Mesenchymal stem cell (in vitro differentiated cells and primary cell): ENCODE measurements around the gene ZNF385A.
A peak's percentile ranks its signal among the peaks of the same experiment; 100 is the strongest.

Experiments used
- DNase-seq: peaks from one replicate; pipeline ENCODE4 v3.0.0-alpha.2; 2013
- H2AFZ ChIP-seq: one replicate; pipeline ENCODE4 v1.6.1; 2013; ENCODE audit warnings: low read depth, mild to moderate bottlenecking, control low read depth, inconsistent platforms, low read length, moderate library complexity
- H2AK5ac ChIP-seq: 2 replicates; pipeline ENCODE4 v1.6.1; 2013; ENCODE audit warnings: low read length, moderate library complexity, mild to moderate bottlenecking, inconsistent platforms; ENCODE audit not compliant: severe bottlenecking
- H2BK120ac ChIP-seq: one replicate; pipeline ENCODE4 v1.6.1; 2013; ENCODE audit warnings: low read depth, mild to moderate bottlenecking, inconsistent platforms, low read length, moderate library complexity
- H2BK12ac ChIP-seq, 2 experiments: one replicate each; pipeline ENCODE4 v1.6.1; 2013; ENCODE audit warnings: inconsistent platforms in 2 of 2, low read length in 2 of 2, mild to moderate bottlenecking in 2 of 2, moderate library complexity in 2 of 2, control low read depth in 1 of 2
- H2BK15ac ChIP-seq: one replicate; pipeline ENCODE4 v1.6.1; 2013; ENCODE audit warnings: mild to moderate bottlenecking, low read depth, inconsistent platforms; ENCODE audit not compliant: poor library complexity, severe bottlenecking
- H2BK5ac ChIP-seq: 2 replicates; pipeline ENCODE4 v1.6.1; 2013; ENCODE audit warnings: low read depth, mild to moderate bottlenecking, low read length, control low read depth, inconsistent platforms; ENCODE audit not compliant: poor library complexity, severe bottlenecking
- H3K14ac ChIP-seq, 2 experiments: one replicate each; pipeline ENCODE4 v1.6.1; 2013; ENCODE audit warnings: inconsistent platforms in 2 of 2, low read length in 2 of 2, control low read depth in 1 of 2, mild to moderate bottlenecking in 1 of 2, moderate library complexity in 1 of 2
- H3K18ac ChIP-seq, 2 experiments: one replicate each; pipeline ENCODE4 v1.6.1; 2013; ENCODE audit warnings: inconsistent platforms in 2 of 2, low read length in 2 of 2, control low read depth in 1 of 2, low read depth in 1 of 2, mild to moderate bottlenecking in 1 of 2
- H3K23ac ChIP-seq, 2 experiments: one replicate each; pipeline ENCODE4 v1.6.1; 2013; ENCODE audit warnings: inconsistent platforms in 2 of 2, low read length in 2 of 2, mild to moderate bottlenecking in 2 of 2, moderate library complexity in 2 of 2, control low read depth in 1 of 2
- H3K27ac ChIP-seq: 2 replicates; pipeline ENCODE4 v1.5.1; 2013; ENCODE audit warnings: mild to moderate bottlenecking, moderate library complexity, low read length, control low read depth, inconsistent platforms; ENCODE audit not compliant: poor library complexity, severe bottlenecking
- H3K27me3 ChIP-seq, 2 experiments: 2 replicates each; pipeline versions ENCODE4 v1.6.1 to v1.7.0; 2013; ENCODE audit warnings: low read length in 2 of 2, mild to moderate bottlenecking in 2 of 2, moderate library complexity in 2 of 2, control low read depth in 1 of 2, inconsistent platforms in 1 of 2; ENCODE audit not compliant: control insufficient read depth in 1 of 2, insufficient read depth in 1 of 2
- H3K36me3 ChIP-seq, 2 experiments: 2 replicates each; pipeline versions ENCODE4 v1.6.1 to v1.7.0; 2013; ENCODE audit warnings: low read length in 2 of 2, control low read depth in 1 of 2, inconsistent platforms in 1 of 2, low read depth in 1 of 2, mild to moderate bottlenecking in 1 of 2; ENCODE audit not compliant: insufficient read depth in 2 of 2, control insufficient read depth in 1 of 2
- H3K4ac ChIP-seq, 2 experiments: one replicate each; pipeline ENCODE4 v1.6.1; 2013; ENCODE audit warnings: inconsistent platforms in 2 of 2, low read length in 2 of 2, mild to moderate bottlenecking in 2 of 2, moderate library complexity in 2 of 2, control low read depth in 1 of 2, low read depth in 1 of 2
- H3K4me1 ChIP-seq: 2 replicates; pipeline ENCODE4 v1.6.1; 2013; ENCODE audit warnings: low read depth, low read length, control low read depth; ENCODE audit not compliant: control insufficient read depth, insufficient read depth
- H3K4me2 ChIP-seq: 2 replicates; pipeline ENCODE4 v1.6.1; 2013; ENCODE audit warnings: low read length, mild to moderate bottlenecking, inconsistent platforms; ENCODE audit not compliant: poor library complexity, severe bottlenecking
- H3K4me3 ChIP-seq, 2 experiments: 2 replicates each; pipeline versions ENCODE4 v1.5.1 to v1.7.0; 2013; ENCODE audit warnings: low read length in 2 of 2, mild to moderate bottlenecking in 2 of 2, control low read depth in 1 of 2, low read depth in 1 of 2; ENCODE audit not compliant: insufficient read depth in 1 of 2
- H3K79me1 ChIP-seq: replicated peaks from 2 replicates; pipeline ENCODE4 v1.6.1; 2013; ENCODE audit warnings: mild to moderate bottlenecking, control low read depth, low read length, inconsistent platforms; ENCODE audit not compliant: poor library complexity, severe bottlenecking
- H3K9ac ChIP-seq: 2 replicates; pipeline ENCODE4 v1.7.0; 2013; ENCODE audit warnings: mild to moderate bottlenecking, low read length, moderate library complexity
- H3K9me3 ChIP-seq: 2 replicates; pipeline ENCODE4 v1.7.0; 2013; ENCODE audit warnings: mild to moderate bottlenecking, low read length; ENCODE audit not compliant: control insufficient read depth
- H4K8ac ChIP-seq: one replicate; pipeline ENCODE4 v1.6.1; 2013; ENCODE audit warnings: inconsistent platforms, mild to moderate bottlenecking, low read length, moderate library complexity
- H4K91ac ChIP-seq: one replicate; pipeline ENCODE4 v1.6.1; 2013; ENCODE audit warnings: mild to moderate bottlenecking, low read length, inconsistent platforms
- WGBS: methylation state at CpG from one replicate; pipeline ENCODE4 v1.1.7; 2013; ENCODE audit warnings: mixed read lengths; 5-methylcytosine and 5-hydroxymethylcytosine counted together

ZNF385A gene

GRCh38 chr12:54383041-54383609, 1.4 kb downstream of the ZNF385A start:
- Histone ChIP-seq H2BK12ac (no peak overlapping the region), H2AK5ac (no peak overlapping the region), H2BK5ac (no peak overlapping the region), H4K8ac (peak overlapping the region; percentile 77), H3K9ac (peak overlapping the region; percentile 59), H3K36me3 (peaks cover 0 to 2% of the 10 kb centered on the region in 2 experiments), H3K9me3 (no peaks in the 10 kb centered on the region), H3K79me1 (peaks cover 4% of the 10 kb centered on the region), H3K27ac (no peak overlapping the region), H4K91ac (no peak overlapping the region), H3K4me1 (peaks cover 25% of the 10 kb centered on the region), H3K4ac (no peak overlapping the region), H2BK15ac (peak overlapping the region; percentile 36), H3K18ac (no peak overlapping the region), H3K4me3 (no peak overlapping the region), H2BK120ac (no peak overlapping the region), H3K14ac (no peak overlapping the region), H3K23ac (no peak overlapping the region), H3K4me2 (no peak overlapping the region), H2AFZ (no peak overlapping the region), H3K27me3 (no peaks in the 10 kb centered on the region)
- peak; percentile 97 for DNase-seq
- WGBS, result 76% methylated on average over 3 of the region's 3 CpGs

GRCh38 chr12:54381136-54381535, 3.4 kb downstream of the ZNF385A start:
- Histone ChIP-seq H3K4me3 (no peak overlapping the region), H2BK5ac (no peak overlapping the region)

DNA sequence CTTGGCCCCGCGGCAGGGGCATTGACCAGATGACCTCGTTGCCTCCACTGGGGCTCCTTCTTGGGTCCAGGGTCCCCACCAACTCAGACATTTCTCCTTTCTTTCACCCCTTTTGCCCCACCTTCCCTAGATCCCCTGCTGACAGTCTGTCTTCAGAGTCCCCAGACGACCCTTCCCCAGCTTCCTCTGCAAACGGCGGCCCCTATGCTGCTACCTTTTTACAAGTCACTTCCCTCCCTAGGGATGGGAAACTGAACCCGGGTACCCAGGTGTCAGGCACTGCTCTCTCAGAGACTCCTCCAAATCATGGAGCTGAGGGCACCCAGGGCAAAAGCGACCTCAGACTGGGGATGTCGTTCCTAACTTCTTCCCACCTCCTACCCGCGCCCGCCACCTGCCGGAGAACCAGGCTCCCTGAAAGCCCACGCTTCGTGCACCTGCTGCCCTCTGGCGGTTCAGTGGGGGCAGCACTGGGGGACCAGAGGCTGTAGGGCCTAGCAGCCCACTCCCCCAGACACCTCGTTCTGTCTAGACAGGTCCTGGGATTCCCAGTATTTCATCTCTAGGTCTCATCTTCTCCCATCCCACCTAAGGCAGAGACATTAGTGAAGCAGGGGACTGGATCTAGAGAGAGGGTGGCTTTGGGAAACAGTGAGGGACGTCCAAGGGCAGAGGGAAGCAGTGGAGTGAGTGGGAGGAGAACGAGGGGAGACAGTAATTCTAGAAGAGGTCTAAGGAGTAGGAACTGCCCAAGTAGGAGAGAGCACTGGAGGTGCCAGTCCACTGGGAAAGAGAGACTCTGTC, 4.9 kb downstream of the ZNF385A start:
- 7% methylated on average over 17 of the region's 19 CpGs for WGBS
- peak; percentile 92 for DNase-seq
- H2BK120ac ChIP-seq, result no peak overlapping the region

More at GRCh38 chr12:54381136-54381535, 3.4 kb downstream of the ZNF385A start:
- Histone ChIP-seq H3K27ac (no peak overlapping the region), H2AK5ac (no peak overlapping the region), H3K23ac (no peak overlapping the region), H3K9ac (no peak overlapping the region), H2BK15ac (no peak overlapping the region), H3K4me2 (no peak overlapping the region), H3K4ac (no peak overlapping the region), H2AFZ (no peak overlapping the region), H3K4me1 (peaks cover 23% of the 10 kb centered on the region), H3K36me3 (peaks cover 0 to 13% of the 10 kb centered on the region in 2 experiments), H3K14ac (no peak overlapping the region), H3K79me1 (peaks cover 11% of the 10 kb centered on the region), H3K9me3 (no peaks in the 10 kb centered on the region), H2BK120ac (no peak overlapping the region), H2BK12ac (no peak overlapping the region), H3K18ac (no peak overlapping the region), H4K91ac (no peak overlapping the region), H4K8ac (no peak overlapping the region), H3K27me3 (no peaks in the 10 kb centered on the region)
- 94% methylated on average over 2 of the region's 4 CpGs for WGBS
- no peak for DNase-seq

DNA sequence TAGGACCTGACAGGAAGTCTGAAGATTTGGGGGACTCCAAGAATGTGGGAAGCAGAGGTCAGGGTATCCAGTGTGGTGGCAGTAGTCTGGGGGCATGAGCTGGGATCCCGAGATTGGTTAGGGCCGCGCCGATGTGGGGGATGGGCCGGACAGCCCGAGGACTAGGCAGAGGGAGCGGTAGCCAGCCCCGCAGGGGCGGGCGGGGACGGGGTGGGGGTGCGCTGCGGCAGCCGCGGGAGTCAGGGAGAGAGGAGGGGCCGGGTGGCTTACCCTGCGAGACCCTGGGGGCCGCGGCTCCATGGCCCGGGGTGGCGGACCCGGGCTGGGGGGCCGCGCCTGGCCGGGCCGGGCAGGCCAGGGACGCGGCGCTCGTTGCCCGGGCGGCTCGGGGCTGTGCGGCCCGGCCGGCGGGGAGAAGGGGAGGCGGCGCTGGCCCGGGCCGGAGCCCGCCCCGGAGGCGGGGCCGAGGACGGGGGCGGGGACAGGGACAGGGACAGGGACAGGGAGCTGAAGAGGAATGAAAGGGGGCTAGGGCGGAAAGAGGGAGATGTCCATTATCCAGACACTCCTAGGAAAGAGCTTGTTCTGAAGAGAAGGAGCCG, 5.6 kb downstream of the ZNF385A start:
- no peak overlapping the region for H2AK5ac ChIP-seq
- H2BK120ac ChIP-seq, result no peak overlapping the region
- peak overlapping the region; percentile 43 for H2AFZ ChIP-seq
- H3K4ac ChIP-seq, result no peak overlapping the region
- H2BK15ac ChIP-seq, result peak overlapping the region; percentile 63
- peak overlapping the region; percentile 78 for H3K4me2 ChIP-seq
- peak overlapping the region; percentile 61 to 78 for H3K4me3 ChIP-seq
- peak overlapping the region; percentile 82 for H3K9ac ChIP-seq
- H3K9me3 ChIP-seq, result no peaks in the 10 kb centered on the region
- H3K79me1 ChIP-seq, result peaks cover 11% of the 10 kb centered on the region
- H2BK12ac ChIP-seq, result no peak overlapping the region
- peaks cover 0 to 26% of the 10 kb centered on the region in 2 experiments for H3K36me3 ChIP-seq
- no peak overlapping the region for H4K91ac ChIP-seq
- H3K14ac ChIP-seq, result peak overlapping the region in 1 of 2 experiments; percentile 22
- no peak overlapping the region for H3K27ac ChIP-seq
- 3% methylated on average over 33 of the region's 49 CpGs for WGBS
- DNase-seq, result peak; percentile 70
- no peaks in the 10 kb centered on the region for H3K27me3 ChIP-seq
- peak overlapping the region; percentile 39 to 71 for H3K18ac ChIP-seq
- no peak overlapping the region for H3K23ac ChIP-seq
- H2BK5ac ChIP-seq, result no peak overlapping the region
- peak overlapping the region; percentile 64 for H4K8ac ChIP-seq
- H3K4me1 ChIP-seq, result peaks cover 18% of the 10 kb centered on the region

More for the DNA sequence above, 4.9 kb downstream of the ZNF385A start:
- Histone ChIP-seq H3K36me3 (peaks cover 0 to 22% of the 10 kb centered on the region in 2 experiments), H3K14ac (no peak overlapping the region), H2BK15ac (peak overlapping the region; percentile 63), H2BK5ac (no peak overlapping the region), H4K8ac (peak overlapping the region; percentile 53), H3K9me3 (no peaks in the 10 kb centered on the region), H3K4me2 (peak overlapping the region; percentile 78), H4K91ac (no peak overlapping the region), H3K27ac (no peak overlapping the region), H3K18ac (peak overlapping the region; percentile 59 to 71), H3K23ac (no peak overlapping the region), H3K79me1 (peaks cover 11% of the 10 kb centered on the region), H3K9ac (peak overlapping the region; percentile 82), H2AFZ (peak overlapping the region; percentile 43), H3K4me1 (peaks cover 18% of the 10 kb centered on the region), H3K4me3 (peak overlapping the region; percentile 61 to 78), H2BK12ac (no peak overlapping the region), H2AK5ac (no peak overlapping the region), H3K27me3 (no peaks in the 10 kb centered on the region), H3K4ac (peak overlapping the region in 1 of 2 experiments; percentile 6)
